LNCAP (cell line): Measurements from ENCODE around the gene CD300H.

Experiments used
- CTCF ChIP-seq: fragments of 450-650 bp; IDR thresholded peaks from 2 replicates; pipeline ENCODE4 v1.5.1; 2017; ENCODE audit warnings: mild to moderate bottlenecking

Gene CD300H

GRCh38 chr17:74584292-74585060, 17.2 kb upstream of the CD300H start:
- TF ChIP-seq CTCF: no peak

GRCh38 chr17:74582633-74583032, 15.3 kb upstream of the CD300H start:
- no peak for TF ChIP-seq CTCF

GRCh38 chr17:74579900-74580299, 12.6 kb upstream of the CD300H start:
- TF ChIP-seq CTCF: no peak

- TF ChIP-seq CTCF: no peak
Observed at GRCh38 chr17:74578979-74579378, 11.7 kb upstream of the CD300H start.

- no peak for TF ChIP-seq CTCF
Observed at GRCh38 chr17:74574489-74575142, 7.3 kb upstream of the CD300H start.

GRCh38 chr17:74573169-74573568, 5.9 kb upstream of the CD300H start:
- no peak for TF ChIP-seq CTCF

- no peak for TF ChIP-seq CTCF
Observed at GRCh38 chr17:74571621-74572270, 4.4 kb upstream of the CD300H start.
